HG02623 (cell line): ENCODE measurements around the gene EMP2.
"Not testable (repeated sequence)": the region's sequence is repeated elsewhere in the genome, so short reads cannot be mapped to it uniquely, and the experiment has no call there.

ENCODE experiments used
- ATAC-seq: cut with Tn5 transposase; IDR thresholded peaks from one replicate; pipeline ENCODE4 v1.9.1; 2021; ENCODE audit warnings: moderate library complexity; ENCODE audit not compliant: unreplicated experiment

Gene EMP2

GRCh38 chr16:10578474-10579316 is 1.7 kb downstream of the EMP2 start:
- ATAC-seq: no peak

DNA sequence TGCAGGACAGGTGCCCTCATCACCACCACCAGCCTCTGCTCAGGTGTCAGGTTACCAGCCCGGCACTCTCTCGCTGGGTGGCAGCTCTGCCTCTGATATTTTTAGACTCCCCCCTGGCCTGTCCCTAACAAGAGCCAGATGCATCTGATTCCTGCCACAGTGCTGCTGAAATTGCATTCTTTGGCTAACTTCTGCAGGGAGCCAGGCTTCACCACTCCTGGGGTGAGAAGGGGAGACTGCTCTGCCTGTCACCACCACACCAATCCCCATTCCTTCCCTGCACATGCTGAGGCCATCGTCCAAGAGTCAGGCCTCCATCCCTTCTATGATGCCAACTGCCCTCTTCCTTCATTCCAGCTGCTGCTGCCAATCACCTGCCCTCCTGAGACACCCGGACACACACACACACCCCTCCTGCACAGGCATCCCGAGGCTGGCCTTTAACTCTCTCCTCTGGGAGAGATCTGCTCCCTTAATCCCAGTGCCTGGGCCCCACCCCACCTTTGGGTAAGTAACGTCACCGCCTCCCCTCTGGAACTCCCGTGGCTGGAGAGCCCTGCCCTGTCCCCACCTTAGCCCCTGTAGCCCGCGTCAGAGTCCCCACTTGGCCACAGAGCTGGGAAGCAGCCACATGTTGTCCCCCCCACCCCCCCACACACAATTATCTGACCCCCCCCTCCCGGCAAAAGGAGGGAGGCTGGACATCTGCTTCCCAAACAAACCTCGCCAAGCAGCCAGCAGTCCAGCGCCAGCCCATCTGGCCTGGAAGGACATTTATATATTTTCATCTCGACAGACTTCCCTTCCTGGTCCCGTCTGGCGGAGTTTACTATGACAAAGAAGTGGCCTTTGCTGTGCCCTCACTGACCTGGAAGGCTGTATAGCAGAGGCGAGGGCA is 2.8 kb downstream of the EMP2 start:
- ATAC-seq: no peak

GRCh38 chr16:10576390-10577304 is 3.8 kb downstream of the EMP2 start:
- no peak for ATAC-seq

- ATAC-seq: no peak
These were observed 4.8 kb downstream of the EMP2 start for GRCh38 chr16:10575506-10576130.

GRCh38 chr16:10572611-10573010 is 7.8 kb downstream of the EMP2 start:
- no peak for ATAC-seq

DNA sequence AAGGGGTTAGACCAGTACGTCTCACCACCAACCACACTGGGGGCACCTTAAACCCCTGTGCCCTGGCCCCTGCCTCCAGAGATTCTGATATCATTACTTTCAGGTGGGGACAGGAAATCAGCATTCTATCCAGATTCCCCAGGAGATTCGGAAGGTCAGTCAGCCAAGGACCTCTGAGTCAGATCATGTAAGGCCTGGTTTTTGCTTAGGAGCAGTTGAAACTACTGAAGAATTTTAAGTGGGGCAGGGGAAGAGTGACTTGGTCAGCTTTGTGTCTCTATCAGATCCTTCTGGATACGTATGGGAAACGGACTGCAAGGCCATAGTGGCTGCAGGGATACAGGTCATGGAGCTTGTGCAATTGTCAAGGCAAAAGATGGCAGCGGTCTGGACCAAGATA is 9.0 kb downstream of the EMP2 start:
- ATAC-seq: no peak

DNA sequence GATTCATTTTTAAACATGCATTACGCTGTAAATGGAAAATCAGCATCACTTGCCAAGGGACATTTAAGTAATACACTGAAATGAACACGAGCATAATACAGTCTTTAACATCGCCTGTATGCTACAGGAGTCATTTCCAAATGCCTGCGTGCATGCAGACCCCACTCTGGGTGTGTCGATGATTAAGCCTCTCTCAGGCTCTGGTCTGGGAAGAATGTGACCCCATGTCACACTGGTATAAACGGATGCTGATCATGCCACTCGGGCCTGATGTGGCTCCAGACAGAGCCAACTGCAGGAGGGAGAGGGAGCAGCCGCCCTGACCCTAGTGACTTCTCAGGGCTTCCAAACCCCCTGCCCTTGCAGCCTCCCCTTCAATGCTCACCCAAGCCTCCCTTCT is 10.8 kb downstream of the EMP2 start:
- no peak for ATAC-seq

- ATAC-seq: no peak
These were observed 13.8 kb downstream of the EMP2 start for GRCh38 chr16:10566613-10567012.

DNA sequence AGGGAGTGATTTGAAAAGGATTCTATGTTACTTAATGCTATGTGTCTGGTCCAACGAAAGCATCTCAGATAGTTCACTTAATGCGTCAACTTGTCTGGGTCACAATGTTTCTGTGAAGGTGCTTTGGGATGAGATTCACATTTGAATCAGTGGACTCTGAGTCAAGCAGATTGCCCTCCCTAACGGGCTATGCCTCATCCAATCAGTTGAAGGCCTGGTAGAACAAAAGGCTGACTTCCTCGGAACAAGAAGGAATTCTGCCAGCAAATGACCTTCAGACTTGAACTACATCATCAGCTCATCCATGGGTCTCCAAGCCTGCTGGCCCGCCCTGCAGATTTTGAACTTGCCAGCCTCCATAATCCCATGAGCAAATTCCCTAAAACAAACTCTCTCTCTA is 15.2 kb downstream of the EMP2 start:
- ATAC-seq: no peak

GRCh38 chr16:10564591-10564990 is 15.8 kb downstream of the EMP2 start:
- no peak for ATAC-seq

DNA sequence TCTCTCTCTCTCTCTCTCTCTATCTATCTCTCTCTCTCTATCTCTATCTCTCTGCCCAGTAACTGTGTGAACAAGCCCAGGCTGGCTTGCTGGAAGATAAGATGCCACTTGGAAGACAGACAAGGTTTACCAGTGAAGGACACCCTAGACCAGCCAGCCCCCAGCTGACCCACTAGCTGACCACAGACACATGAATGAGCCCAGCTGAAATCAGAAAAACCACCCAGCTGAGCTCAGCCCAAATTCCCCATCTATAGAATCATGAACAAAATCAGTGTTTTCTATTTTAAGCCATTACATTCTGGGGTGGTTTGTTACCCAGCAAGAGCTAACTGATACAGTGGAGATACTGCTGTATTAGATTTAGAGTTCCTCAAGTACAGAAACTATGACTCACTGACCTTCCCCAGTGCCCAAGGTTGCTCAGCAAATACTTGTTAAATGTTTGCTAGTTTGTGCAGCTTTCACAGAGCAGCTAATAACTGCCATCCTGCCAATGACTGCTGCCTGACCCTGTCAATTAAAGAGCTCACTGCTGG is 18.0 kb downstream of the EMP2 start:
- ATAC-seq: no peak

- no peak for ATAC-seq
These were observed 19.0 kb downstream of the EMP2 start for GRCh38 chr16:10561425-10561824.

DNA sequence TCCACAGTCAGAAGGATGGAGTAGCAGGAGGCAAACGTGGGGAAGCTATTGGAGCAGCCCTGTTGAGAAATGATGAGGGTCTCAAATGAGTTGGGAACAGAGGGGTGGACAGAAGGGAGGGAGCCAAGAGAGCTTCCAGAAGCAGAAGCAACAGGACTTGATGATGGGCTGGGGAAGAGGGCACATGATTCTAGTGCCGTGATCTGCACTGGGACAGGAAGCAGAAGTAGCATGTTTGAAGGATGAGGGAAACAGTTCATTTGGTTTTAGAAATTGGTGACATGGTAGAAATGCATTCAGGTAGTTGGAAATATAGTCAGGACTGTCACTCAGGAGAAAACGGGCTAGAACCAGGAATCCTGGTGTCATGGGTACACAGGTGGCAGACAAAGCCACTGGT is 19.4 kb downstream of the EMP2 start:
- no peak for ATAC-seq

- ATAC-seq: not testable (repeated sequence)
These were observed 20.6 kb downstream of the EMP2 start for GRCh38 chr16:10559792-10560191.

DNA sequence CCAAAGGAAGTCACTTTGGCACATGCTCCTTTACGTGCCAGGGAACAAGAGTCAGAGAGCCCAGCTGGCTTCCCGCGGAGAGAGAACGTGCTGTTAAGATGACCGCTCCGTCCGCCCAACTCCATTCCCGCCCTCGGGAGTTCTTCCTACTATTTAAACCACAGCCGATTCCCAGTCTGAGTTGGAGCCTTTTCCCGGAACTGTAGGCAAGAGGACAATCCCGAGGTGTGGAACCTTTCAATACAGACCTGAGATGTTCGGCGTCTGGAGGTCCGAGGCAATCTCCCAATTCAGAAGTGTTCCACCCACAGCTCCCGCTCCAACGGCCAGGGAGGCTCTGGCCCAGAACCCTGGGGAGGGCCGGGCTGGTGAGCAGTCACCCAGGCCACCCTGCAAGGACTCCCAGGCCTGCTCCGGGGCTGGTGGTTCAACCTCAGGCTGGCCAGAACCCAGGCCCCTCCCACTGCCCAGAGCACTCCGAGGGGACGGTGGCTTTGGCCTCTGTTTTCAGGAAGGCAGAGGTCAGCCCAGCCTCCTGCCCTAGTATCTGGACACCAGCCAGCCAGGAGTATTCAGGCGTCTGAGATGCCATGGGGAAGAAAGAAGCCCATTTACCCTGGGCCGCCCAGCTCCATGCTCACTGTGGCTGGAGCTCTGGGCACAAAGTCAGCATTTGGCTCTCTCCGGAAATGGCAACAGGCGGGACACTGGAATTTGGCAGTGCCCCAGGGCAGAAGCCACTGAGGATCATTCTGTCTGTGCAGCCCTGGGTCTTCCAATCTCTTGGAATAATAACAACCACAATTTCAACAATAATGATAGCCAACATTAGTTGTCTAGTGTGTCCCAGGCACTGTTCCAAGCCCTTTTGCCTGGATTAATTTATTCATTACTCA is 21.4 kb downstream of the EMP2 start:
- ATAC-seq: no peak

GRCh38 chr16:10558305-10558704 is 22.1 kb downstream of the EMP2 start:
- no peak for ATAC-seq

- no peak for ATAC-seq
These were observed 22.6 kb downstream of the EMP2 start for GRCh38 chr16:10557750-10558149.

DNA sequence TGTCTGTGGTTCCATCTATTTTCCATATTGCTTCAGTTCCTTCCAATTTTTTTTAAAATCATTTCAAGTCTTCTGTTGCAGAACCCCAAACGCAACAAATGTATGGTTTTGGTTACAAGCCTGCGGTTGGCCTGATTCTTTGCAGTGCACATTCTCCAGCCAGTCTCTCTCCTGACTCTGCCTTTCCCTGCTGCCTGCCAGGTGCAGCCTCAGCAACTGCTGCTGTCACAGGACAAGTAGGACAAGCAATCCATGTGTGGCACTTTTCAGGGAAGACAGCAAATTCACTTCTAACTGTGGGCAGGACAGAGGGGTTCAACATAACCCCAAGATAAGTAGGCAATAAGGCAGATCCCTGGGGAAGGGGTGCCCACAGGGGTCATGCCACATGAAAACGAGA is 24.2 kb downstream of the EMP2 start:
- no peak for ATAC-seq

- ATAC-seq: no peak
These were observed 25.8 kb downstream of the EMP2 start for GRCh38 chr16:10554569-10554968.
